ENCODE data around the gene L3MBTL3.
"Not testable (repeated sequence)": the region's sequence is repeated elsewhere in the genome, so short reads cannot be mapped to it uniquely, and the experiment has no call there.

Gene L3MBTL3

DNA sequence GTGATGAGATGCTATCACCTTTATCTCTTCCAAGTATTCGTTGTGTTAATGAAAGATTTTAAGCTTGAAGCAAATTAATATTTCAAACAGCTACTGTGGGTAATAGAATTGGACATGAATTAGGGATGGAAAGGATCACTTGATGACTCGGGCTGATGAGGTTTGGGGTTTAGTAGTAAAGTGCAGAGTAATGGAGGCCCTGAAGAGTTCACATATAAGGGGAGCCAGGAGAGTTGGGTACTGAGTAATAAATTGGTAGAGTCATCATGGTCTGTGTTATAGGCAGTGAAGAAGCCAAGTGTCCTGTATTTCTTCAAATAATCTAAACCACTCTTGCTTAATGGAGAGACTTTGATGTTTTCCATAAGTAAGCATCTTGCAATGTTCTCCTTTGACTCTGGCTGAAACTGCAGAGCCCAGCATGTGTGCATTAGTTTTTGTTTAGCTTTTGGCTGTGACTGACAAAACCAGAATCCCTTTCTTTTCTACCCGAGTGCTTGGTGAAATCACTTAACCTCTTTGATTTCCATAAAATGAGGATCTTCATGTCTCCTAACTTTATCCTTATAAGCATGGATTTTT, 57.6 kb downstream of the L3MBTL3 start:
- DNase-seq (ENCODE audit: low read depth, low spot score): no peak

DNA sequence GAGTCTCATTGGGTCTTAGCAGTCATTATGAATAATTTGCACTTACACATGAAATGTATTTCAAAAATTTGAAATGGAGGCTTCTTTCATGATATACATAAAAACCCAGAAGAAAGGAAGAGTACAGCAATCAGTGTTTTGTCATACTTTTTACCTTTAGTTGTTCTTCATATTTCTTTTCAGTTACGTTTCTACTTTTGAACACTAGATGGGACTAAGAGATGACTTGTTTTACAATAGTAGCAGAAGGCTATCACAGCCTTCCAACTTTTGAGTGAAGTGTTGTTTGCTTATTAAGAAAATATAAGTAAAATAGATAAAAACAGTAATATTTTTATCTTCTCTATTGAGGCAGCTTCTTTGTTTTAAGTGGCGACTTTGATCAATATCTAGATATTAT, 58.1 kb downstream of the L3MBTL3 start:
- DNase-seq (ENCODE audit: low read depth, low spot score): no peak

DNA sequence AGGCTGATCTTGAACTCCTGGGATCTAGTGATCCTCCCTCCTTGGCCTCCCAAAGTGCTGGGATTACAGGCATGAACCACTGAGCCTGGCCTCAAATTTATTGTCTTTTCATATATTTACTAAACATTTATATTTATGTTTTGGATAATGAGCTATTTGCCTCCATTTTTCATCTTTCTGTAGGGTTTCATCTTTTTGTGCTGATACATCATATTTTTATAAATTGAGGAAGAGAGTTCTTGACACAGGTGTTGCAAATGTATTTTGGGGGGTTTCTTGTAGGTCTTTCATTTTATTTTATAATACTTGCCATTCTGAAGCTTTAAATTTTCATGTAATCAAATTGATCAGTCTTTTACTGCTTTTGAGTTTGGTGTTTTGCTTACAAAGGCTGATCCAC, 72.4 kb downstream of the L3MBTL3 start:
- DNase-seq (ENCODE audit: low read depth, low spot score): no peak

DNA sequence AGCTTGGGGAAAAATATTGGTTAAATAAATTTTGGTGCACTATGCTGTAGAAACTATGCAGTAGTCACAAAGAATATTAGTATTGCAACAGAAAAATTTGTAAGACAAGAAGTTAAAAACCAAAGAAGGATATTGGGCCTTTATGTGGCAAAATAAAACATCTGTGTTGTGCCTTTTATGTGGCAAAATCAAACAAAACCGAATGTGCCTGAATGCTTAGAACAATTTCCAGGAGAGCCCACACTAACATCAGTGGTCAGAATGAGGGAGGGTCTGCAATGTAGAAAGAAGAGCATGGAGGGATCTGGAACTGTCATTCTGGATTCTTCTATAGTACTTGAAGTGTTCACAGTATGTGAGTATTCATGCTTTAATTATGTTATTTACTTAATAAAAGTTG, 75.2 kb downstream of the L3MBTL3 start:
- DNase-seq (ENCODE audit: low read depth, low spot score): no peak

DNA sequence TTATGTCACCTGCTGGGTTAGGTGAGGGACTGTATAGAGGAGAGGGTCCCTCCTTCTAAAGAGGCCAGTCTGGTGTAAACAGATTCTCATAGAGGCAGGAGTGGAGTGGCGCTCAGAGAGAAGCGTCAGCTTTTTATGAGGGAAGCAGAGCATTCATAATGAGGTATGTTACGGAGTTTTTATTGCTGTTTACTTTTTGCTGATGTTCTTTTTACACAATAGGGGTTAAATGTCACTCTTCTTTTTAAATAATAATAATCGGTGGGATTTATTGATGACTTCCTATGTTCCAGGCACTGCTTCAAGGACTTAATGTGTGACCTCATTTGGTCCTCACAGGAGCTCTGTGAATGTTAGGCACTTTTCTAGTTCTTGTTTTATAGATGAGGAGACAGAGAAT, 79.9 kb downstream of the L3MBTL3 start:
- DNase-seq (ENCODE audit: low read depth, low spot score): no peak

DNA sequence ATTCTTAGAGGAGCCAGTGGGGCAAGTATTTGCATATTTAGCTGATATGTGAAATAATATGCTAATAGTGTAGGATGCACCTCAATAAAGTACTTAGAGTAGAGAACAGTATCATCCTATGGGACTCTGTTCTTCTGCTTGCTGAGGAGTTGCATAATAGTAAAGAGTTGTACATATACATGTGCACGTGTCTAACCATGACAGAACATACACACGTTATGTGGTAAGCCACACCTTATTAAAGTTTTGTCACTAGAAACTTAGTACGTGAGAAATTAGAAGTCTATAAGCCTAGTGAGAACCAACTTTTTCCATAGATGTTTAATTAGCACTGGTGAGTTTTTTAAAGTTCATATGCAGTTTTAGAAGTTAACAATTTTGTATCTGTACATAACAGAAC, 80.7 kb downstream of the L3MBTL3 start:
- no peak for DNase-seq (ENCODE audit: low read depth, low spot score)

DNA sequence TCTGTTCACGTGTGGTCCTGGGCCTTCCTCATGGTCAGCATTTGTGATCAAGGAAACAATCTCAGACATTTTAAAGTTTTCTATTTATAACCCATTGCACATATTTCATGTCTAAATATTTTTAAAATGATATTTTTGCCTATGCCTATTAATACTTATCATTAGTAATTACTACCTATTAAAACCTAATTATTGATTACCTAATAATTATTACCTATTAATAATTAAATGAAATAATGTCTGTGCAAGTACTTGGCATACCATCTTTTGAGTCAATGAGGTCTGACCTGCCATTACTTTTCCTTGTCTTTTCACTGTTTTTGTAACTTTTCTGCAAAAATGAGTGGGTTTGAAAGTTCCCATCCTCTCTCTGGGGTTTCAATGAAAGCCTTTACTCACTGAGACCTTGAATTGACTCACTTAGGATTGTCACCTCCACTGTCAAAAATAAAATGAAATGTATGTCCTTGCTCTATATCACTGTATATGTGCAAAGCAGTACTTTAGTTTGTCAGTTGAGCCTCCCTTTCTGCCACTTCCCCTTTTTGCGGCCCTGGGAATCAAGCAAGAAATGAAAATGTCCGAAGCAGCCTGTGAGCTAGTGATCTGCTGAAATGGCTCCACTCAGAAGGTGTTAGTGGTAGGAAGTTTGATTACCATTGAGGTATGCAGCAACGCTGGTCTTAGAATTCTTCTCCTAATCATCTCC, 87.8 kb downstream of the L3MBTL3 start:
- DNase-seq (ENCODE audit: low read depth, low spot score): no peak

DNA sequence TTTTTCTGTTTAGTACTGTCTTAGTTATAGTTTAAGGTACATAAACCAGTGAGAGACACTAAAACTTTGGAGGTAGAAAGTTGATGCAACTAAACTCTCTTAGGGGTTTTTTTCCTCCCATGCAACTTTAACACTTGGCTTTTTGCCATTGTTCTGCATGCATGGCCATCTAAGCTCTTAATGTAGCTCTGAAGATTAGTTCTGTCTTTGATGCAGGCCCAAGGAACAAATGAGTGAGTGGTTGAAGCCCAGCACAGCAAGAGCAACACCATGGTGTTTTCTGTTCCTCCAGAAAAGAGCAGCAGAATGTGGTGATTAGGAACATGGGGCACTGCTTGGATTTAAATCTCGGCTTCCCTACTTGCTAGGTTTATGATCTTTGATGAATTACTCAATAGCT, 89.3 kb downstream of the L3MBTL3 start:
- DNase-seq (ENCODE audit: low read depth, low spot score): no peak

DNA sequence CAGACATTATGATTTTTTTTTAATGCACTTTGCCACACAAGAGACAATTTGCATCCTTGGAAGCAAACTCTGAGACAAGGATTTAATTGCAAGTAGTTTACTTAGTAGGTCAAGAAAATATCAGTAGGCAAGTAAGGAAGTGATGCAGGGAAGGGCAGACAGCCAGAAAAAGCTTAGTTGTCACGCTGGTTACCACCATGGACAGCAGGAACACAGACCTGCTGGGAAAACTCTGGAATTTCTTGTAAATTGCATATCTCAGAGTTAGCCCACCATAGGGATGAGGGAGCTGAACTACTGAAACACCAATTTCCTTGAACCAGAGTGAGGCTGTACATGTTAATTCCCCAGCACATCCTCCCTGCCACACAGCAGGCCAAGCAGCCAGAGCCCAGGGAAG, 92.7 kb downstream of the L3MBTL3 start:
- no peak for DNase-seq (ENCODE audit: low read depth, low spot score)

DNA sequence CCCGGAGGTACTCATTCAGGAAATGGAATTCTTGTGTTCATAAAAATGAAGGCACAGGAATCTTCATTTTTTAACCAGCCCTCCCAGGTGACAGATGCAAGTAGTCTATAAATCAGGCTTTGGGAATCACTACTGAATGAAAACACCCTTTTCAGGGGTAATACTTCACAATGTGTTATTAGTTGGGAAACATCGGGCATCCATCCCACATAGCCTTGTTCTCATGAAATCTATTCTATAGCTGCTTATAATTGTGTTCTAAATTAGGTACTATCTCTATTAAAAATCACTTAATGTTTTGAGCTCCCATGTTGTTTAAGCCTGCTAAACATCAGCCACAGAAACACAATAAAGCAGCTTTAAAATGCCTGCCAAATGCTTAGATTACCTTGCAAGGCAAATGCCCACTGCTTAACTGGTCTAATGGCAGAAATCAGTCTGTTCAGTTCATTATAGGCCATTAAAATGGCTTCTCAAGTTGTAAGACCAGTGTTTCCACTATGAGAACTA, 94.9 kb downstream of the L3MBTL3 start:
- DNase-seq (ENCODE audit: low read depth, low spot score): no peak

DNA sequence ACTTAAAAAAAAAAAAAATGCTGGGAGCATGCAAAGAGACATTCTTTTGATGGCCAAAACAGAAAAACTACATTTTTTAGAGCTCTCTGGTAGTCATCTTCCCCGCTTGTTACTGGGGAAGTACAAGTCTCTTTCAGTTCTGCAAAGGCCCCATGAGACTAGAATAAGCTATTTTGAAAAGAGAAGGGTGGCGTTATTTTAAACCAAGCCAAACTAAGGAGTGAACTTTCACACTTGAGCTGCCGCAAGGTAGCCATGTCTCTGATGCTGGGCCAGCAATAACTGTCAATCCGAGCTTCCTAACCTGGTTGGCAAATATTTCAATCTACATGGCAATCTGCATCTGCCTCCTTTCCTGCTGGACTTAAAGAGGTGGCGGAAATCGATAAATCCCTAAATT, 96.7 kb downstream of the L3MBTL3 start:
- no peak for DNase-seq (ENCODE audit: low read depth, low spot score)

DNA sequence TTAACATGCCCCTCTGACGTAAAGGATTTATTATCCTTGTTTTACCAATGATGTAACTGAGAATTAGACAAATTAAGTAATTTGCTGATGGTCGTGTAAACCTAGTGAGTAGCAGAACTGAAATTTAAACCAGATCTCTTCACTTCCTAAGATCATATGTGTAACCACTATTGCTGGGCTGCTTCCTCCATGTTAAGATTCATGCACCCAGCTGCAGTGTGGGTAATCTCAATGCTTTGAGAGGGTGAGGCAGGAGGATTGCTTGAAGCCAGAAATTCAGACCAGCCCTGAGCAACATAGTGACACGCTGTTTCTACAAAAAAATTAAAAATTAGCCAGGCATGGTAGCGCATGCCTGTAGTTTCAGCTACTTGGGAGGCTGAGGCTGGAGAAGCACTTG, 97.9 kb downstream of the L3MBTL3 start:
- DNase-seq (ENCODE audit: low read depth, low spot score): no peak

DNA sequence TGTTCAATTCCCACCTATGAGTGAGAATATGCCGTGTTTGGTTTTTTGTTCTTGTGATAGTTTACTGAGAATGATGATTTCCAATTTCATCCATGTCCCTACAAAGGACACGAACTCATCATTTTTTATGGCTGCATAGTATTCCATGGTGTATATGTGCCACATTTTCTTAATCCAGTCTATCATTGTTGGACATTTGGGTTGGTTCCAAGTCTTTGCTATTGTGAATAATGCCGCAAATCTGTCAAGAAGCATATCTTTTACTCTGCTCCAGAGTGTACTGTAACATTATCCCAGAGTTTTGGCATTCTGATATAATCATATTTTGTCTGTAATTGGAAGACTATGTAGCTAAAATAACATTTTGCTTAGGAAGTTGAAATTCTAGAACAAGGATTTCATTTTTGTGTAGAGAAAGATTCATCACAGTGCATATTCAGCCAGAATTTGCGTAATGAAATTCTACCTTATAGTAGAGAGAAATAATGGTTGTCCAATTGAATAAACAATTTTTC, 98.9 kb downstream of the L3MBTL3 start:
- not testable (repeated sequence) for DNase-seq (ENCODE audit: low read depth, low spot score)

DNA sequence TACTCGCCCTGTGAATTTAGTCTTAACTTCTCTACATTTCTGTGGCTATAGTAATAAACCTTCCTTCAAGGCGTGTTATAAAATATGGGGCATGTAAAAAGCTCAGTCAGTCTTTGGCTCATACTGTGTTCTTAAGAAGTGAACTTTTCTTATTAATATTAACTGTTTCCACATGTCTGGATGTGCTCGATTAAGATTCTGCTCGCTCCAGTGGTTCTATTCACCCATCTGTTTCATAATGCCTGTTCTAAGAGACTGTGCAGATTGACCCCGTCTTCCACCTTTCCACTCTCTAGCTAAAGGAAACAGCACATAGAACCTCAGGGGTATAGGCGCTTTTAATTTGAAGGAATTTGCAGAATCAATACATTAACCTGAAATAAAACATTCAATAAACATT, 99.9 kb downstream of the L3MBTL3 start:
- DNase-seq (ENCODE audit: low read depth, low spot score): no peak

DNA sequence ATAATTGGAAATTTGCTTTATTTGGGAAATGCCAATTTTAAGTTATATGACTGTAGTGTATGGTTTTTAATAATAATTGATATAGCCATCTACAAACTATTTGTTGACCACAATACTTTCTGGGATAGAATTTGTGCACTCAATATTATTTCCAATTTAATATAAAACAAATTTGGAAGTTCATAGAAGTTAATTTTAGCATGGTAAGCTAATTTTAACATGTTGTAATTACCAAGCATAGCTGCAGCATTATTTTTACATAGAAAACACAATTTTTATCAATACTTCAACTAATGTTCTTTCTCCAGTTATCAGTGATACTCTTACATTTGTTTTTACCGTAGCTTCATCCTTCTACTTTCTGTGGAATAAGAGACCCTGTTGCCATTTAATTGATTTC, 100.8 kb downstream of the L3MBTL3 start:
- DNase-seq (ENCODE audit: low read depth, low spot score): no peak

DNA sequence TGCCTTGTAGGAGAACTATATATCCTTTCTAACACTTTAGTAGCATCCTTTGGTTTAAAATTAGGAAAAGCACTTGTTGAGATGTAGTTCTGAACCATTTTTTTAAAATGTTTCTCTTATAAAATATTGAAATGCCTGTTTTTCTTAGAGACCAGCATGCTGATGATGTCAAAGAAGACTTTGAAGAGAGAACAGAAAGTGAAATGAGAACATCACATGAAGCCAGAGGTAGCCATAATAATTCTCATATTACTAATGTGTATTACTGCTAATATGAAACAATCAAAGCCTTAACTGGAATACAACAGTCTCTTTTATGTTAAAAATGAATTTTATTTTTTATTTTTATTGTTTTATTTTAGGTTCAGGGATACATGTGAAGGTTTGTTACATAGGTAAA, 102.3 kb downstream of the L3MBTL3 start:
- DNase-seq (ENCODE audit: low read depth, low spot score): no peak

DNA sequence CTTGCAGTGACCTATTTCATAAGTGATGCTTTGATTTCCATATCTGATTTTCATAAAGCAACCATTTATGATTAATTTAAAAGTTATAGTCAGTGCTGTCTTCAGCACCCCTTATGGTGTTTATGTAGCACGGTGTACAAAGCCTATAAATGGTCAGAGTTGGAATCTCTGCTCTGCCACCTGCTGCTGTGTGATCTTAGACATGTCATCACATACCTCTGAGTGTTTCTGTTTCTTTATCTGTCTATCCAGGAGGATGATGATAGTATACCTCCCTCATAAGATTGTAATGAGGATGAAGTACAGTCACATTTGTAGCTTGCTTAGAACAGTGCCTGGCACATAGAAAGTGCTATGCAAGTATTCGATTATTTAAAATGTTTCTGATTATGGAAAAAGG, 103.9 kb downstream of the L3MBTL3 start:
- no peak for DNase-seq (ENCODE audit: low read depth, low spot score)

DNA sequence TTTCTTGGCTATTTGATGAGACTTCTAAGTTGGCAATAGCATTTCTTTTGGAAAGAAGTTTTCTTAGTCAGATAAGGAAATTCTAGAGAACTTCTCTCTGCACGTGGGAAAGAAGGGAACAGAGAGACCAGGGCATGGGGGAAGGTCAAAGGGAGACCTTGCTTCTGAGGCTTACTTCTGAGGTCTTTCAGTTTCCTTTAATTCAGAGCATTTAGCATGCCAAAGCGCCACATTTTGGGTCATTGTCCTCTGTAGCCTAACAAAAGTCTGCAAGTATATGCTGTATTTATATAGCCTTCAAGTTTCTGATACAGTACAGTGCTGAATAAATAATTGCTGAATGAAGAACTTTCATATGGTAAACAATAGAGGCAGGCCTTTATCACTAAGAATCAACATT, 108.8 kb downstream of the L3MBTL3 start:
- no peak for DNase-seq (ENCODE audit: low read depth, low spot score)

DNA sequence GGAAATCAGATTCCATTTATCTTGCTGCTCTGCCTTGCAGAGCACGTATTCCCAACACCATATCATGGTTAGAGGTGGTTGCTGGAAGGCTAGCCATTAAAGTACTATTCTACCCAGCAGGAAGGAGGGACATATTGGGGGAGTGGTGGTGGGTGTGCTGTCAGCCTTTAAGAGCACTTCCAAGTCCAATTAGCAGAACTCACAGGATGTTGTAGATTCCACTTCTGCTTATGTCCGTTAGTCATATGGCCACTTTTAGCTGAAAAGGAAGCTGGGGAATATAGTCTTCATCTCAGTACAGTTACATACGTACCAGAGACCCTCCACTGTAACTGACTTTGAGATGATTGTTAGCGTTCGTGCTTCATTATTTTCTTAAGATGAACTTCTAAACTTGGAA, 109.9 kb downstream of the L3MBTL3 start:
- DNase-seq (ENCODE audit: low read depth, low spot score): no peak

DNA sequence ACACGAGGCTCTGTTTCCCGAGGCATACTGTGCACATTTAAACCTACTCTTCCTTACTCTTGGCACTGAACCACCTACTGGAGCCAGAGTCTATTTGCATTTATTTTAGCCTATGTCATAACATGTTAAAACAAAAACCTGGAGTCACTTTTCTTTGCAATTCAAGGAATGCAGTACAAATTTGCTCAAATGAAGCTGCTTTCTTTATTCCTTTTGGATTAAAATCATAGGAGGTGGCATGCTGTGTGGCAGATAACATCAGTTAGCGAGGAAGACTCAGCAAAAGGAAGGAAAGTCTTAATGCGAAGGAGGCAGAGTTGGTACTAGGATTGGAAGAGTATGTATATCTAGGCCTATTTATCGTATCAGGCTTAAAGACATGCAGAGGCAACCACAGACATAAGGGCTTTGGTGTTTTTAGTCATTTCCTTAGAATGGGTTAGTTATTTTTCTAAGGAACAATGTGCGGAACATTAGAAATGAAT, 111.4 kb downstream of the L3MBTL3 start:
- no peak for DNase-seq (ENCODE audit: low read depth, low spot score)

DNA sequence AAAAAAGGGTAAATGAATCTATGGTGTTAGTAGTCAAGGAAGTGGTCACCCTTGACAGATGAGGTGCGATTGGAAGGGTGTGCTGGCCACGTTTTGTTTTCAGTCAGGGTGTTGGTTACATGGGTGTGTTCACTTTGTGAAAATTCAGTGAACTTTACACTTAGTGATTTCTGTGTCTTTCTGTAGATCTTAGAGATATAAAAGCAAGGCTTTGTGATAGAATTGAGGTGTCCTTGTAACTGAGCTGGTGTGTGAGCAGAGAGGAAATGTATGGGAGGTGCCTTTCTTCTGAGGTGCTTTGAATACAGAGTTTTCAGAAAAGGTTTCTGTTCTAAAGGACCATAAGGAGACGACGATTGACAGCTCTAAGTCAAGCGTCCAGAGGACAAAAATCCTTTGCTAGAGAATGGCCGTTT, 113.9 kb downstream of the L3MBTL3 start:
- DNase-seq (ENCODE audit: low read depth, low spot score): peak; percentile 13

DNA sequence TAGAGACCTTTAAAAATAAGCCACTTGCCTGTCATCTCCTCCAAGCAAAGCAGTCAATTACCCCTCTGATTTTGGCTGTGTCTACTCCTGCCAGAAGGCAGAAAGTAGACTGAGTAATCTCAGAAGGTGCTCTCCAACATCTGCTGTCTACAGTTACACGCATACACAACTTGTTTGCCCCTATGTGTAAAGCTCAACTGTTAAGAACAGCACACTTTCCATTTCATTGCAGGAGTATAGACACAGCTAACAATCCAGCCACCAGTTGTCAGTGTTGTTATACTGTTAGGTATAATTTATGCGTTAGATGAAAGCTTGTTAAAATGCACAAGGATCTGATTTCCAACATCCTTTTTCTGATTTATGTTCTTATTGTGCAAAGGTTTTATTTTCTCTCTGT, 116.2 kb downstream of the L3MBTL3 start:
- DNase-seq (ENCODE audit: low read depth, low spot score): no peak

DNA sequence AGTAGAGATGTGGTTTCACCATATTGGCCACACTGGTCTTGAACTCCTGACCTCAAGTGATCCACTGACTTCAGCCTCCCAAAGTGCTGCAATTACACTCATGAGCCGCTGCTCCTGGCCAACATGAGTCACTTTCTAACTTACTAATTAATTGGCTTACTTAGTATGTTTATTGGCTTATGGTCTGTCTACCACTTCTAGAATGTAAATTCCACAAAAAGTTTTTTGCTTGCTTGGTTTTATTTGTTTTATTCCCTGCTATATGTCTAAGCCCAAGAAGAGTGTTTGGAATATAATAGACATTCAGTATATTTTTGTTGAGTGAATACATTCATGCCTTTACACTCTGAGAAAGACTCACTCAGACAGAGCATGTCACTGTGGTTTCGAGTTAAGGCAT, 118.4 kb downstream of the L3MBTL3 start:
- no peak for DNase-seq (ENCODE audit: low read depth, low spot score)

Measured in activated CD4-positive, CD25-positive, alpha-beta regulatory T cell treated with anti-CD3 and anti-CD28 coated beads, Interleukin-2, amount 50 U/mL, for 16 hours (primary cell).